Right lung (tissue), 5 donors: Measurements from ENCODE around the gene CHST12. TPM values are rescaled to one million over a fixed set of nuclear protein-coding genes. Genes with fewer than 3 reads are reported as not detected.

Experiments used
- DNase-seq, 2 donors: peaks; one replicate each; pipeline ENCODE4 v3.0.0-alpha.2; 2013
- polyA plus RNA-seq, 5 donors: library from polyadenylated mRNA; unstranded; fragments of 120-200 nt; gene quantifications; one replicate each; pipeline versions ENCODE4 v1.2.1 to v1.2.3, GENCODE V29; 2013; ENCODE audit warnings: inconsistent platforms in 1 of 5, low replicate concordance in 1 of 5; ENCODE audit not compliant: insufficient read length in 5 of 5, insufficient read depth in 1 of 5

CHST12 gene
- polyA plus RNA-seq, 5 donors = 9.9 to 22.2 (median 13.7) TPM

DNA sequence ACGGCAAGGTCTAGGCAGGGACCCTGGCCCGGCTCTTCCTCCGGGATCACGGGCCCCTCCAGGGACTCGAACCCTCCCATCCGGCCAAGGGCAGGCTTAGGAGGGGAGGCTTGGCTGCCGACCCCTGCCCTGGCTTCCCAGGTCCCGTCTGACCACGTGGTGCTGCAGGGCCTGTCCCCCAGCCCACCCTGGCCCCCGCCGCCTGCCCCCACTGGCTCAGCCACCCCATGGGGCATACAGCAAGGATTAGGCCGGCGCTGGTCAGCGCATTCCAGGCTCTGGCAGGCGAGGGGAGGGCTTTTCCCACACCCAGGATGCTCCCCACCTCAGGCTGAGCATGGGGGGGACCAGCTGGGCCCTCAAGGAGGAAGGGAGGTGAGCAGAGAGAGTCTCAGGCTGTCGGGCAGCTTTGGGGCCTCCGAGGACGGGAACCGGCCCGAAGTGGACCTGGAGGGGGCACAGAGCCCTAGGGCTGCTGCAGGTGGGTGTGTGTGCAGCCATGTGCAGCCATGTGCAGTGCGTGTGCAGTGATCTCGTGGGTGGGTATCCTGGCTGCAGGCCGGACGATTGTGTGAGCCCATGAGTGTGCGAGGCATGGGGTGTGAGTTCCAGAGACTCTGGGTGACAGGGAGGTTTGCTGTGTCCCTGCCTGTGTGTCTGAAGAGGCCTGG is 73.5 kb downstream of the CHST12 start:
- no peak for DNase-seq

DNA sequence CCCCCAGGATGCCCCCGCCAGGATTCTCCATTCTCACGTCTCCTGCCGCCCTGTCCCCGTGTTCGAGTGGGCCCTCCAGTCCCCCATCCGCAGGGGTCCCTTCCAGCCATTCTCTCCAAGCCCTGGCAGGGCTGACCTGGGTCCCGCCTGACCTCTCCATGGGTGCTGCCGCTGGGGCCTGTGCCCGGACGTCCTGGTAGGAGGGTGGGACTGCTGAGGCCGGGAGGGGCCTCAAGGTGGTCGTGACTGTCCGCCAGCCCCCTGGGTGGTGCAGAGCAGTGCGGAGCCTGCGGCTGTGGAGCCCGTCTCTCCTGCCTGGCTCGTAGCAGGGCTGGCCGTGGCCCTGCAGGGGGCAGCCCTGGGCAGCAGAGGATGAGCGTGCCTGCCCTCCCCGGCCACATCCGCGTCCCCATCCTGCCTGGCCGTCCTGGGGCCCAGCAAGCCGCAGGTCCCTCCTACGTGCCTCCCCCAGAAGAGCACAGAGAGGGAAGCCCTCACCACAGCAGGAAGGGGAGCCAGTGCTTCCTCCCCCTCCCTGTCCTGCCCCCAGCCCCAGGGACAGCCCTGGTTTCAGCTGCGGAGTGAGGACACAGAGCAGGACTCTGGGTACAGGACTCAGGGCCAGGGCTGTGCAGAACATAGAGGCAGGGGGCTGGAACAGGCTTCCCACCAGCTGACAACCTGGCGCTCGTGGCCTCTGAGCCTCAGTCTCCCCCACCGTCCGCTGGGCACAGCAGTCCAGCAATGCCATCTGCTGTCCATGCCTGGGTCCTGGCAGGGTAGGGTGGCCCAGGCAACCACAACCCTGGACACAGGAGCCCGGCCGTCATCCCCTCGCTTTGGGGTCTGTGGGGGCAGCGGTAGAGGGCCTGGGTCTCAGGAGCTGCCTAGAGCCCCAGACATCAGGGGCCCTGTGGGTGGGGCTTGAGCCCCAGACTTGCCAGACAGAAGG is 74.3 kb downstream of the CHST12 start:
- DNase-seq = no peak

DNA sequence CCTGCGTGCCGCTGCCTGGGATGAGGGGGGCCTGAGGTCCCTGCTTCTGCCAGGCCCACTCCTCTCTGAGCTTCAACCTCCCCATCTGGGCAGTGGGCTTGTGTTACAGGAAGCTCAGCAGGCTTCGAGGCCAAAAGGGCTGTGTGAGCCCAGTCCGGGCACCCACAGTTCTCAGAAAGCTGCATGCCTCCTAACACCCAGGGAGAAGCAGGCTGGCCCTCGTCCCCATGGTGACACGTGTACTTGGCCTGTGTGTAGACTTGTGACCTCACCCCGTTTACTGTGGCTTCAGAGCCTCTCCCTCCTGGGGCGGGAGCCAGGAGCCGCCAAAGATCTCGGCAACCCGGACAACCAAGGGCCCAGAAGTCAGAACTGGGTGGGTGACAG is 75.0 kb downstream of the CHST12 start:
- no peak for DNase-seq

DNA sequence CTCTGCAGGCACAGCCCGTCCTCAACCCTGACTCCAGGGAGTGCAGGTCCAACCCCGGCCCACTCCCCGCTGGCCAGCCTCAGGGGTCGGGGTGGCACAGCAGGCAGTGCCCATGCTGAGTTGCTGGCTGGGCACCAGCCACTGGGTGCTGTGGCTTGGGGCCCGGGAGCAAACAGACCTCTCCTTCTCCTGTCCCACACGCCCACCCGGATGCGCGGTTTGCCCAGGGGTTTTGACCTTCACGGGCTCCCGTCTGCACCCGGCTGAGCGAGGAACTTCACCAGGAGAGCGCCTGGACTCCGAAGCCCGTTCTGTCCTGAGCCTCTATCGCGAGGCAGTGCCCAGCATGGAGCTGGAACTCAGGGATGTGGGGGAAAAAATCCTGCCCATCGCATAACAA is 75.4 kb downstream of the CHST12 start:
- DNase-seq = no peak

DNA sequence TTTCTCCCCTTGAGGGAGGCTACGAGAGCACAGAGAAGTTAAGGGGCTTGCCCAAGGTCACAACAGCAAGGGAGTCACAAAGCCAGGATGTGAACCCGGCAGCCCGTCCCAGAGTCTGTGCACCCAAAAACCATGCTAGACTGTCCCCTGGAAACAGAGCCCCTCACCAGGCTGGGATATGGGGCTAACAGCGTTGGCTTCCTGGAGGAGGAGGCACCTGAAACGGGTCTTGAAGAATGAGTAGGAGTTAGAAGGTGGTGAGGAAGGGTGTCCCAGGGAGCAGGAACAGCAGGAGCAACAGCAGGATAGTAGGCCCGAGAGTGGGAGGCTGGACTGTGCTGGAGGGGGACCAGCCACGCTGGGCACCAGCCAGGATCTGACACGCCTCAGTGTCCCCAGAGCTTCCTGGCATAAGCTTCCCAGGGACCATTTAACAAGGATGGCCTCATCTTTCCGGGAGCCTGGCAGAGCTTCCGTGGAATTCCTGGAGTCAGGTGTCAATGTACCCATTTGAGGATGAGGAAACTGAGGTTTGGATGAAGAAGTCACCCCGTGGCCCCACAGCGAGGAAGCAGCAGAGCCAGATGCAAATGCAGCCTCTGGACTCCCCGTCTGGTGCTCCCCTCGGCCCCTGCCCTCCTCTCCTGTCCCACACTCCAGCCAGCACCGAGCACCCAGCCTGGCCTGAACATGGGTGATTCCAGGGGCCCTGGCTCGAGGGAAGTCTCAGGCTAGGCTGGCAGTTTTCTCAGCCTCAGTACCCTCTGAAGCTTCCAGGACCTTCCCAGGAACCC is 76.1 kb downstream of the CHST12 start:
- no peak for DNase-seq

DNA sequence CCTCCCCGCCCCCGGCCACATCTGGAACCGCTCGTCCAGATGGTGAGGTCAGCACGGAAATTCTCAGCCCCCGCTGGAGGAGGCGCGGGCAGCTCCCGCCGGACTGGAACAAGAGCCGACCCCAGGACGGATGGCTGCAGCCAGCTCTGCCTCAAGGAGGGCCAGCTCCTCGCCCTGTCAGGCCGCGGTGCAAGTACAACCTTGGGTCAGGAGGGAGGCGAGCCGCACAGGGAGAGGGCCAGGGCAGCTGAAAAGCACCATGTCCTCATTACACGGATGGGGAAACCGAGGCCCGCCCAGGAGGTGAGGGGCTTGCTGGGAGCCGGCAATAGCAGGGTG is 76.6 kb downstream of the CHST12 start:
- no peak for DNase-seq

DNA sequence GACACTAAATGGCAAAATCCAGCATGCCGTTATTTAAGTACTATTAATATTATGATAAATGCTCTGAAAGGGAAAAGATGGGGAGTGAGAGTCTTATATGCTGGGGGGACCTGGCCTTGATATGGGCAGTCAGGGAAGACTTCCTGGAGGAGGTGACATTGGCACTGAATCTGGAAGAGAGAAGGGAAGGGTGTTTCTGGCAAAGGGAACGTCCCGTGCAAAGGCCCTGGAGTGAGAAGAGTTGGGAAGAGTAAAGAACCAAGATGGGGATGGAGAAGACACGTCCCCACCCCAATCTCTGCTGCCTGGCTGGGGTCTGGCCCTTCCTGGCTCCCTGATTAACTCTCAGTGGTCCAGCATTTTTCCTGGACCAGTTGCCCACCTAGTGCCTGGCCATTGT is 77.8 kb downstream of the CHST12 start:
- DNase-seq = no peak

DNA sequence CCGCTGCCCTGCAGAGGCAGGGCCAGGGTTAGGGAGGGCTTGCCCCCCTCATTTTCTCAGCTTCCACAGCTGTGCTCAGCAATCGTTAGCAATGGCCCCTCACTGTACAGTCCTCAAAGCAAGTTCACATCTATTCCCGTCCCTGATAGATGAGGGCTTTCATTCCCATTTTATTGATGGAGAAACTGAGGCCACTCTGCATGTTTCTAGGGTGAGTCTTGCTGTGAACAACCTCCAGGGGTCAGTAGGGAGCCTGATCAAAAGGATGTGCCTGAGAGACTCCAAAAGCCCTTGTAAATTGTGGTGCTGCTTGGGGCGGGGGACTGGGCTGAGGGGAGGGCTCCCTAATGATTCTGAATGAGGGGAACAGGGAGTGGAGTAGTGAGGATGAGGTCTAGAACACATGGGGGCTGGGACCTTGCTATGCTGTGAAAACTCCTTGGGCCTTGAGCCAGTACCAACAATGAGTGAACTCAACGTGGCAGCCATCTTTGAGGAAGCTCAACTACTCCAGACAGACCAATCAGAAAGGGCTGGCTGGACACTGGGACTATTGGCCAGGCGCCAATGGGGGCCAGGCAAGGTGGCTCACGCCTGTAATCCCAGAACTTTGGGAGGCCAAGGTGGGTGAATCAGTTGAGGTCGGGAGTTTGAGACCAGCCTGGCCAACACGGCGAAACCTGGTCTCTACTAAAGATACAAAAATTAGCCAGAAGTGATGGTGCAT is 79.5 kb downstream of the CHST12 start:
- DNase-seq = no peak

DNA sequence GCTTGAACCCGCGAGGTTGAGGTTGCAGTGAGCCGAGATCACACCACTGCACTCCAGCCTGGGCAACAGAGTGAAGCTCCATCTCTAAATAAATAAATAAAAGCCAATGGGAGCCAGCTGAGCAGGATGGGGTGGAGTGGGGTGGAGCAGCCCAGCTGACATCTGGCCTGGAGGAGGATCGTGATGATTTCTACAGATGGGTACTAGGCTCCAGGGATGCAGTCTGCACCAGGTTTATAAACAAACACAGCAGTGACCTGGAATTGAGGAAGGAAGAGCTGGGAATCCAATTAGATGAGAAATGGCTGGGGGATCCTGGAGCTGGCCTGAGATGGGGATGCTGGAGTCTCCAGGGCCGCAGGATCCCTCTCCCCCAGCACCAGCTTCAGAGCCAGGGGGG is 80.1 kb downstream of the CHST12 start:
- no peak for DNase-seq

DNA sequence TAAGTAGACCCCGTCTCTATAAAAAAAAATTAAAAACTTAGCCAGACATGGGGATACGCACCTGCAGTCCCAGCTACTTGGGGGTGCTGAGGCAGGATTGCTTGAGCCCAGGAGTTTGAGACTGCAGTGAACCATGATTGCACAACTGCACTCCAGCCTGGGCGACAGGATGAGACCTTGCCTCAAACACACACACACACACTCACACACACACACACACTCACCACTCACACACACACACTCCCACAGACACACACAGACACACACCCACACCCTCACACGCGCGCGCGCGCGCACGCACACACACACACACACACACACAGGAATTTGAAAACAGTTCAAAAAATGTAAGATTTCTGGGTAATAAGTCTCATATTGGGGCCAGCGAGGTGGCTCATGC is 81.5 kb downstream of the CHST12 start:
- no peak for DNase-seq

DNA sequence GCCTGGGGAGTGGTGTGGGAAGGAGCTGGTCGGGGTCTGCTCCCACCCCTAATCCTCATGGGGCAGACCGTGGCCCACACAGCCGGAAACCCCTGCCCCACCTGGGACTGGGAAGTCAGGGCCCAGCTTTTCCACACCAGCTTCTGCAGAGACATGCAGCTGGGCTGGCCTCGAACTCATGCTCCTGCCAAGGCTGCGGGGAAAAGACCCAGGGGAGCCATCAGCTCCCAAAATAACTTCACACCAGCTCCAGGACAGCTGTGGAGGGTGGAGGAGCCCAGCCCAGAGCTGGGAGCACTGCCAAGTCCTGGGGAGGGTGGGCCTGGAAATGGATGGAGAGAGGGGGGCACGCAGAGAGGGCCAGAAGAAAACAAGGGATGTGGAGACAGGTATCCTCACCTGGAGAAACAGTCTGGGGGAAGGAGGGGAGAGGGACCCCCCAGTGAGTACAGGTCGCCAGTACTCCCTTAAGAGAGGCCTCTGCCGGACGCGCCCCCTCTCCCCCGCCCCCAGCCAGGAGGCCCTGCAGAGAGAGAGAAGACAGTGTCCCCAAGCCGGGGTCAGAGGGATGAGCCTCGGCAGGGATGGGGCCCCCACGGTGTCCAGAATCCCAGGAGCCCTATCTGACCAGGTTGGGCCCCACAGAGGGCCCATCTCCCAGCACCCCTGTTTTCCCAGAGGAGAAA is 84.3 kb downstream of the CHST12 start:
- DNase-seq = no peak

DNA sequence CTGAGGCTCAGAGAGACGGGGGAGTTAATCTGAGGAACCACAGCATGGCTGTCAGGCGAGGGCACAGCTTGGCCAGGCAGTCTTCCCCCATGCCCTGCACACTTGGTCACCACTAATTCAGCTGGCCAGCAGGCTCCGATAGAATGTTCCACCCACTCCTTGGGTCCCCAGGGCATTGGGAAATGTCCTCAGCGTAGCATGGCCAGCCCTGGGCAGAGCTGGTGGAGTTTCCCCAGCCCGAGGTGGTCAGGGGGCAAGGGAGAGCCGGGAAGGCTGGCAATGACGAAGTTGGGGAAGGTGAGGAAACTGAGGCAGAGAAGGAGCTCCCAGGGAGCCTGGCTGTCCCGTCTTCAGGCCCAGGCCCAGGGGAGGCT is 84.8 kb downstream of the CHST12 start:
- DNase-seq = no peak

DNA sequence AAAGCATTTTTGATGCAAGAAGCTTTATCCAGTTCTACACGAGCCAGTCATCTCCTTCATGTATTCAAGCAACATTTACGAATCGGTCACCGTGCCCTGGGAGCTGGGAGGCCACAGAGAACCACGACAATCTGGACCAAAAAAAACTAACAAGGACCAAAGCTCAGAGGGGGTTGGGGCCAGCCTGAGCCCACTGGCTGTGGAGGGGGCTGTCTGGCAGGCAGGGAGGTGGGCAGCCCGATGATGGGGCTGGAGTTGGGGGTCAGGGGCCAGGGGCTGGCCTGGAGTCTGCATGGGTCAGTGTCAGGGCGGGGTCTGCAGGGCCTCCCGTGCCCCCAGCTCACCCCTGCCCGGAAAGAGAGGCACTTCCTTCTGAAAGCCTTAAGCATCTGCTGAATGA is 85.3 kb downstream of the CHST12 start:
- no peak for DNase-seq

DNA sequence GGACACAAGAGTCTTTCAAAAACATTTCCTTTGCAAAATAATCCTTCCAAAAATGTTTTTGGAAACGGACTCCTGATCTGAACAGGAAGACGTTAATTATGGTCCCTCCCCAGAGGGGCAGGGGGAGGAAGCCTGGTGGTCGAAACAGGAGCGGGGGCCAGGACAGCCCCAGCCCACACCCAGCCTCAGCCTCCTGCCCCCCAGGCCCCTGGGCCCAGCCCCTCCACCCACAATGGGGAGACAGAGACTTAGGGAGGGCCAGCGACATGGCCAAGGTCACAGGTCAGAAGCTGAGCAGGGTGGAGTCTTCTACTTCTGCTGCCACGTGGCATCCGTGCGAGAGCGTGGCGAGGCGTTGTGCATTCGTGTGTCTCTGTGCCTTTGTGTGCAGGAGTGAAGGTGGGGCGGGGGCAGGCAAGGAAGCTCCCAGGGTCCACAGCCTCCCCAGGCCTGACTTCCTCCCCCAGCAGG is 86.8 kb downstream of the CHST12 start:
- no peak for DNase-seq

DNA sequence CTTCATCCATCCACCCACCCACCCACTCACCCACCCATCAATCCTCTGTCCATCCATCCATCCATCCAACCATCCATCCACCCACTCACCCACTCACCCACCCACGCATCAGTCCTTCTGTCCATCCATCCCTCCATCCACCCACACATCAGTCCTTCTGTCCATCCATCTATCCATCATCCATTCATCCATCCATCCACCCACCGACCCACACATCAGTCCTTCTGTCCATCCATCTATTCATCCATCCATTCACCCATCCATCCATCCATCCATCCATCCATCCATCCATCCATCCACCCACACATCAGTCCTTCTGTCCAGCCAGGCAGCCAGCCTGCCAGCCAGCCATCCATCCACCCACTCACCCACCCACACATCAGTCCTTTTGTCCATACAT is 88.6 kb downstream of the CHST12 start:
- DNase-seq = no peak

DNA sequence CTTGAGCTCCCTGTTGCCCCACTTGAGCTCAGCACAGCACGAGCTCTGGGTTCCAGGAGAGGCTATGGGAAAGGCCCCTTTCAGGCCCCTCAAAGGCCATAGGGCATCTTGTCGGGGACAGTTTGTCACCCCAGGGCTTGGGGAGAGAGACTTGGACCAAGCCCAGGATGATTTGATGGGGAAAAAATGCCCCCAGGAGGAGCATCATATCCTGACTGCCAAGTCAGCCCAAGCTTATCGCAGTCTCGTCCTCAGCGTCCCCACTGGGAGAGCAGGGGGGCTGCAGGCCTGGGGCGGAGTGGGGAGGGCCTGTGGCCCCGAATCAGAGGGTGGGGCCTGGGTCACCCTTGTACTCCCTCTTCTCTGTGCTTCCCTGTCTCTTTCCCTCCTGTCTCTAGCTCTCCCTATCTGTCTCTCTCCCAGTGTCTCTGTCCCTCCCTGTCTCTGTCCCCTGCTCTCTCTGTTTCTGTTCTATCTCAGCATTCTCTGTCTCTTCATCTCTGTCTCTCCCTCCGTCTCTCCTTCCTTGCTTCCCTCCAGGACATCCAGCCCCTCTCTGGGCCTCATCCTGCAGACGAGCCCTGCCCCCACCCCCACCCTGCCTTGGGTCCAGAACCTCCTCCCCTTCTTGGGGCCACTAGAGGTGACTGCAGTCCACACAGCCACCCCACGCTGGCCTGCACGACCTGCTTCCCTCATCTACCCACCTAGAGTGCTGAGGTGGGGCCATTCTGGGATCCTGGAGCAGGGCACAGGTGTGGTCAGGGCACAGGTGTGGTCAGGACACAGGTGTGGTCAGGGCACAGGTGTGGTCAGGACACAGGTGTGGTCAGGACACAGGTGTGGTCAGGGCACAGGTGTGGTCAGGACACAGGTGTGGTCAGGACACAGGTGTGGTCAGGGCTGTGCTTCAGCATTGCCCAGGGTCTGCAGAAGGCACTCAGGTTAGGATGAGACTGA is 90.1 kb downstream of the CHST12 start:
- DNase-seq = no peak

DNA sequence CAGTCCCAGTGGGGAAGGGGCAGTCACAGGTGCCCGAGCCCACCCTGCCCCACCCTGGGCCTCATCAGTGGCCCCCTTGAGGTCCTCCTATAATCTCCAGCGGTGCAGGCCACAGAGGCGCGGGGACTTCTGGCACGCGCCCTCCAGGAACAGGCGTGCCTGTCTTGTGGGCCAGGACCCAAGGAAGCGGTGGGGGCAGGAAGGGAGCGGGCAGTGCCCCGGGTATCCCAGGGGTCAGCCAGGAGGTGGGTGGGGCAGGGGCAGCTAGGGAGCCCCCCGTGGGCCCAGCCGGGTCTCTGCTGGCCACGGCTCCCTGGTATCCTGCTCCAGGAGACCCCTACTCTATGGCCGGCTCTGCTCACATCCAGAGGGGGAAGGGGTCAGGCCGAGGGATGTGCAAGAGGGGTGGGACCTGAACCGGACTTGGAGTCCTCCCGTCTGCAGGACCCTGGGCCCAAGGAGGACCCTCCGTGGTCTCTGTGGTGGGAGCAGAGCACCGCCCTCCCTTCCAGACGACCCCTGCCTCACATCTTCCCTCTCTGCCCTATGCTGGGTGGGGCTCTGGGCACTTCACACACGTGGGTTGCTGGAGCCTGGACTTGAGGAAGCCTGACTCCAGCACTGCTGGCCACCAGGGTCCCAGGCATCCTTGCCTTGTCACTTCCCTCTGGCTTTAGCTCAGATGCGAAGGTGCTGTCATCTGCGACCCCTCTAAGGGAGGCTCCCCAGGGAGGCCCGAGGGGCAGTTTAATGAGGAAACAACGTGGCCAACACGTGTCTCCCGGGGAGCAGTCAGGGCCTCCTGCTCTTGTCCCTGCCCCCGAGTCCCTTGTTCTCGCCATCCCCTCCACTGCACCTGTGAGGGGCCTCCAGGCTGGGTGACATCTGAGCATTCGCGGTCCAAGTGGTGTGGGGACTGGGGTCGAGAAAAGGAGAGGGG is 91.0 kb downstream of the CHST12 start:
- DNase-seq = no peak

DNA sequence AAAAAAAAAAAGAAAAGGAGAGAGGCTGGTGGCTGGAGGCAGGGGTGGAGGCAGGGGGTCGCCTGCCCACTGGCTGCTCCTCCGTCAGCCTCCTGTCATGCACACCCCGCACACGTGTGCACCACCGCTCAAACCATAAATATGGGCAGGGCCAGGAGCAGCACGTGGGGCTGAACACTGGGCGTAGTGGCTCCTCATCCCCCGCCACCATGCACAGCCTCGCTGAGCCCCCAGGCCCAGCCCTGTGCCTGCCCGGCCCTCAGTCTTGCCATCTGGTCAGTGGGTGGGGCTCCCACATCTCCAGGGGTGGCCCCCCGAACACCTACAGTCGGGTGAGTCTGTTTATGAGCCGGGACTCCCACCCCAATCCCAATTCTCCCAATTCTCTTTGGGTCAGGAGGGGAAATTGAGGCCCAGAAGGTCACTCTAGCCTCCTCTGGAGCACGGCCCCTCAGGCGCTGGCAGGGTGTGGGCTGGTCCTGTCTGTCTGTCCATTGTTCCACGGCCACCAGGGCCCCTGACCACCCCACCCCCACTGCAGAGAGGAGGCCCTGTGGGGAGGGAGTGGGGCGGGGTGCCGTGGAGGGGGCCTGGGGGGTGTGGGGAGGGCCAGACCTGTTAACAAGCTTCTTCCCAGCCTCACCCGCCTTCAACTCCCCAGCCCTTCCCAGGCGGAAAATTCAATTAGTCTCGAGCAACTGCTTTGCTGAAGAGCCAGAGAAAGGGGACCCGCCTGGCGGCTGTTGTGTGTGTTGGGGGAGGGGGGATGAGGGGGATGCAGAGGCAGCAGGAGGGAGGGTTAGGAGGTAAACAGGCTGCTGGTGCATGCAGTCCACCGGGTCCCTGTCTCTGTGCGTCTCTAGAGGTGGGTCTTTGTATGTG is 92.2 kb downstream of the CHST12 start:
- no peak for DNase-seq
